ENCODE results near the gene AGAP1.

AGAP1 gene

GRCh38 chr2:236105955-236106607, 612.2 kb downstream of the AGAP1 start:
- Histone ChIP-seq H3K36me3 (ENCODE audit: low read depth) (no peaks in the 10 kb centered on the region), H3K27ac (ENCODE audit: poor library complexity, severe bottlenecking) (no peak overlapping the region), H3K9me3 (ENCODE audit: severe bottlenecking) (no peaks in the 10 kb centered on the region), H3K4me3 (ENCODE audit: severe bottlenecking) (no peak overlapping the region), H3K27me3 (ENCODE audit: insufficient read depth, poor library complexity, severe bottlenecking) (no peaks in the 10 kb centered on the region), H3K4me1 (ENCODE audit: insufficient read depth, poor library complexity, severe bottlenecking) (no peaks in the 10 kb centered on the region)
- TF ChIP-seq CTCF (IDR thresholded peaks at IDR 0.05; ENCODE audit: poor library complexity, severe bottlenecking) = no peak
- DNase-seq (ENCODE audit: low spot score) = no peak
- ATAC-seq (ENCODE audit: low read depth) = no peak

DNA sequence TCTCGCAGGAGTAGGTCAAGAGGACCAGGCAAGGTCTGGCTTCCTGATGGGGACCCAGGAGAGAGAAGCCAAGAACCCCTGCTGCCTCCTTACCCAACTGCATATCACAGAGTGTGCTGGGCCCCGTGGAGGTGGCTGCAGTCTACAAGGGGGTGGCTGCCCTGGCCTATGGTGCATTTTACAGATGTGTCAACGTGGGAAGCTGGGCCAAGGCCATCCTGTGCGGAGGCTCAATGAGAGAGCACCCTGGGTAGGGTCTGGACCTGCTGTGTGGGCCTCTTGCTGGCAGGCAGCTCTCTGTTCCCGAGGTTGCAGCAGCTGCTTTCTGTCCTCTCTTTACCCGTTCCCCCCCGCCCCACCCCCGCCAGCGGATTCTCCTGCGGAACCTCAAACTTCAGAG, 612.9 kb downstream of the AGAP1 start:
- DNase-seq (ENCODE audit: low spot score) (no peak), ATAC-seq (ENCODE audit: low read depth) (no peak)
- Histone ChIP-seq H3K4me1 (ENCODE audit: insufficient read depth, poor library complexity, severe bottlenecking) (no peaks in the 10 kb centered on the region), H3K36me3 (ENCODE audit: low read depth) (no peaks in the 10 kb centered on the region), H3K27ac (ENCODE audit: poor library complexity, severe bottlenecking) (no peak overlapping the region), H3K9me3 (ENCODE audit: severe bottlenecking) (no peaks in the 10 kb centered on the region), H3K27me3 (ENCODE audit: insufficient read depth, poor library complexity, severe bottlenecking) (no peaks in the 10 kb centered on the region), H3K4me3 (ENCODE audit: severe bottlenecking) (no peak overlapping the region)
- TF ChIP-seq CTCF (IDR thresholded peaks at IDR 0.05; ENCODE audit: poor library complexity, severe bottlenecking) = no peak

DNA sequence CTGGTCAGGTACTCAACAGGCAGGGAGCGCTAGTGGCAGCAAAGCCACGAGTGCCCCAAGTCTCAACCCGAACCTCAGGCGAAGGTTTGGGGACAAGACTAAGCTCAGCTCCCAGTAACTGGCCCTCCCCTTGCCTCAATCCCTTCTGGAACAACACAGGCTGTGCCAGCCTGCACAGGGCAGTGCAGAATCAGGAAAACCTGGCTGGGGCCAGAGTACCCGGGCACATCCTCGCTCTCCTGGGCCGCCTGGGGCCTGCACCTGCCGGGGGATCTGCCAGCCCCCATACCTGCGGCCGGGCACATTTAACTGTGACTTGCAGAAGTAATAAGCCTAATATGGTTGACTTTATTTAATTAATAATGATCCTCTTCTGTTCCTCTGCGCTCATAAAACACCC, 613.7 kb downstream of the AGAP1 start:
- Histone ChIP-seq H3K27me3 (ENCODE audit: insufficient read depth, poor library complexity, severe bottlenecking) (no peaks in the 10 kb centered on the region), H3K36me3 (ENCODE audit: low read depth) (no peaks in the 10 kb centered on the region), H3K4me3 (ENCODE audit: severe bottlenecking) (no peak overlapping the region), H3K27ac (ENCODE audit: poor library complexity, severe bottlenecking) (no peak overlapping the region), H3K9me3 (ENCODE audit: severe bottlenecking) (no peaks in the 10 kb centered on the region), H3K4me1 (ENCODE audit: insufficient read depth, poor library complexity, severe bottlenecking) (no peaks in the 10 kb centered on the region)
- ATAC-seq (ENCODE audit: low read depth) (no peak), DNase-seq (ENCODE audit: low spot score) (no peak)
- no peak for TF ChIP-seq CTCF (IDR thresholded peaks at IDR 0.05; ENCODE audit: poor library complexity, severe bottlenecking)

DNA sequence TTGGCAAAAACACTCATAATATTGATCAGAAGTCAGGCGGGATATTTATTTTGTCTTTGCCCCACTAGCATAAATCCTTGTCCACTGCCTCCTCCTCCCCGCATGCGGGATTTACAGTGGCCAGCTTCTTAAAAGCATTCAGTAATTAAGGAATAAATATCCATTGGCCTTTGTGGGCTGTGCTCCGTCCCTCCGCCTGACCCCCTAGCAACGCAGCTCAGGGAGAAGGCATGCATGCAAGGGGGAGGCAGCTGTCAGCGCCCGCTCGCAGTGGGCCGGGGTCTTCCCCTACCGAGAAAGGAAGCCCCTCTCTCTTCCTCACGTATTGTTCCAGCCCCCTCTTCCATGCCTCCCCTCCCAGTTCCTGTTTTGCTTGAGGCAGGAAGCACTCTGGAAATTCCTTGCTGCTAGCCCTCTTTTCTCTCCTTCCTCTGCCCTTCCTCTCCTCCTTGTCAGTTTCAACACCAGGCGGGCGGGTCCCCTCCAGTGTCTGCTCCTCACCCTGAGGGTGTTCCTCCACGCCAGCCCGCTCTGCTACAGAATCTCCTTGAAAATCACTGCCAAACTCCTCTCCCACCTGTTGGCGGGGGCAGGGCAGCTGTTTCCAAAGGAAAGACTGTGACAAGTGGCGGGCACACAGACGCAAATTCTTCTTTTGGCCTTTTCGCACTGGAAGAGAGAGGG, 614.2 kb downstream of the AGAP1 start:
- Histone ChIP-seq H3K4me1 (ENCODE audit: insufficient read depth, poor library complexity, severe bottlenecking) (no peaks in the 10 kb centered on the region), H3K4me3 (ENCODE audit: severe bottlenecking) (no peak overlapping the region), H3K27me3 (ENCODE audit: insufficient read depth, poor library complexity, severe bottlenecking) (no peaks in the 10 kb centered on the region), H3K36me3 (ENCODE audit: low read depth) (no peaks in the 10 kb centered on the region), H3K27ac (ENCODE audit: poor library complexity, severe bottlenecking) (no peak overlapping the region), H3K9me3 (ENCODE audit: severe bottlenecking) (no peaks in the 10 kb centered on the region)
- no peak for TF ChIP-seq CTCF (IDR thresholded peaks at IDR 0.05; ENCODE audit: poor library complexity, severe bottlenecking)
- DNase-seq (ENCODE audit: low spot score) (no peak), ATAC-seq (ENCODE audit: low read depth) (no peak)

- Histone ChIP-seq H3K27me3 (ENCODE audit: insufficient read depth, poor library complexity, severe bottlenecking) (no peaks in the 10 kb centered on the region), H3K9me3 (ENCODE audit: severe bottlenecking) (no peaks in the 10 kb centered on the region), H3K36me3 (ENCODE audit: low read depth) (no peaks in the 10 kb centered on the region), H3K4me1 (ENCODE audit: insufficient read depth, poor library complexity, severe bottlenecking) (no peaks in the 10 kb centered on the region), H3K27ac (ENCODE audit: poor library complexity, severe bottlenecking) (no peak overlapping the region), H3K4me3 (ENCODE audit: severe bottlenecking) (no peak overlapping the region)
- no peak for ATAC-seq (ENCODE audit: low read depth)
- no peak for DNase-seq (ENCODE audit: low spot score)
- no peak for TF ChIP-seq CTCF (IDR thresholded peaks at IDR 0.05; ENCODE audit: poor library complexity, severe bottlenecking)
Observed at GRCh38 chr2:236109061-236109460, 615.2 kb downstream of the AGAP1 start.

Data from RWPE2 (cell line).